CD4-positive, alpha-beta memory T cell (primary cell): ENCODE data around the gene POU5F1. TPM values are rescaled to one million over a fixed set of nuclear protein-coding genes. Genes with fewer than 3 reads are reported as not detected.
"Not testable (repeated sequence)": the region's sequence is repeated elsewhere in the genome, so short reads cannot be mapped to it uniquely, and the experiment has no call there.

ENCODE experiments used
- CTCF ChIA-PET: fragments of 350-600 bp; sonication (Branson Sonifier 250); formaldehyde crosslinking; loops from one replicate; lab custom pipeline; 2021; ENCODE audit warnings: inconsistent platforms; ENCODE audit not compliant: partially characterized antibody; lab: Charles Lee
- POLR2A ChIA-PET: fragments of 350-600 bp; sonication (Branson Sonifier 250); formaldehyde crosslinking; loops from one replicate; lab custom pipeline; 2021; ENCODE audit not compliant: partially characterized antibody; lab: Charles Lee
- DNase-seq, 5 donors: peaks; one replicate each; pipeline versions ENCODE4 v3.0.0 to v3.0.0-alpha.2; 2020 to 2022; ENCODE audit warnings: mixed read lengths in 1 of 5
- H3K27ac ChIP-seq: one replicate; pipeline ENCODE4 v1.7.0; 2013; ENCODE audit warnings: low read depth, low read length
- H3K27me3 ChIP-seq: 2 replicates; pipeline ENCODE4 v1.7.0; 2013; ENCODE audit warnings: mild to moderate bottlenecking, low read length, moderate library complexity; ENCODE audit not compliant: insufficient read depth
- H3K36me3 ChIP-seq: 2 replicates; pipeline ENCODE4 v1.7.0; 2013; ENCODE audit warnings: mild to moderate bottlenecking, low read length, moderate library complexity; ENCODE audit not compliant: insufficient read depth
- H3K4me1 ChIP-seq: 2 replicates; pipeline ENCODE4 v1.7.0; 2013; ENCODE audit warnings: mild to moderate bottlenecking, low read length, moderate library complexity; ENCODE audit not compliant: insufficient read depth
- H3K4me3 ChIP-seq, 2 donors: one replicate each; pipeline ENCODE4 v1.7.0; 2013; ENCODE audit warnings: low read length in 2 of 2, mild to moderate bottlenecking in 1 of 2
- H3K9me3 ChIP-seq, 2 donors: one replicate each; pipeline ENCODE4 v1.7.0; 2013; ENCODE audit warnings: low read length in 2 of 2, control low read depth in 1 of 2; ENCODE audit not compliant: control insufficient read depth in 1 of 2
- H3K27ac Mint-ChIP-seq, 7 donors: one replicate each; pipeline ENCODE4 v1.8.0; 2020 to 2021; ENCODE audit warnings: mixed read lengths in 7 of 7, mild to moderate bottlenecking in 6 of 7, inconsistent platforms in 3 of 7, moderate library complexity in 3 of 7
- H3K27me3 Mint-ChIP-seq, 2 donors: one replicate each; pipeline ENCODE4 v1.8.0; 2020 to 2021; ENCODE audit warnings: mixed read lengths in 2 of 2
- H3K36me3 Mint-ChIP-seq, 2 donors: one replicate each; pipeline ENCODE4 v1.8.0; 2020 to 2021; ENCODE audit warnings: mixed read lengths in 2 of 2, inconsistent platforms in 1 of 2, mild to moderate bottlenecking in 1 of 2
- H3K4me1 Mint-ChIP-seq, 4 donors: one replicate each; pipeline ENCODE4 v1.8.0; 2020 to 2021; ENCODE audit warnings: mixed read lengths in 4 of 4, mild to moderate bottlenecking in 1 of 4
- H3K4me3 Mint-ChIP-seq, 8 donors: one replicate each; pipeline ENCODE4 v1.8.0; 2020 to 2021; ENCODE audit warnings: mixed read lengths in 8 of 8, mild to moderate bottlenecking in 7 of 8, moderate library complexity in 6 of 8, inconsistent platforms in 3 of 8
- H3K9me3 Mint-ChIP-seq, 8 donors: one replicate each; pipeline ENCODE4 v1.8.0; 2020 to 2021; ENCODE audit warnings: mixed read lengths in 8 of 8, mild to moderate bottlenecking in 5 of 8, inconsistent platforms in 3 of 8, moderate library complexity in 1 of 8
- intact Hi-C: fragments of 100-400 bp; cut with micrococcal nuclease; formaldehyde crosslinking; loops from one replicate; pipeline ENCODE4 v1.15.1; 2023
- polyA plus RNA-seq, 2 donors: library from polyadenylated mRNA; unstranded; fragments of 300-500 nt; fragmentation: Illumina TruSeq; gene quantifications; one replicate each; pipeline ENCODE4 v1.2.3, GENCODE V29; 2021
- total RNA-seq, 2 experiments: library from RNA; stranded (reverse); gene quantifications; one replicate each; pipeline ENCODE4 v1.2.3, GENCODE V29; 2021

The POU5F1 gene
- total and polyA plus RNA-seq, 4 experiments from 2014 or later = not detected

GRCh38 chr6:31197559-31198305 is 27.2 kb upstream of the POU5F1 start:
- ChIA-PET CTCF (interaction anchor here (0.7 to 9.8 kb wide), 18 partner anchors 10 to 169 kb away, joined by 3 to 184 read pairs (median 4); no protein-coding TSS in a partner anchor), POLR2A (interaction anchor here (0.5 to 18.3 kb wide), 35 partner anchors 12 to 984 kb away, joined by 3 to 517 read pairs (median 6); partner anchors contain the start of genes CCHCR1, DDX39B, HLA-B and HLA-C)
- peaks cover 0 to 2% (median 0%) of the 10 kb centered on the region in 8 donors for H3K9me3 Mint-ChIP-seq
- peak; percentile 93 to 99 (median 96) for DNase-seq
- peak overlapping the region; percentile 62 to 99 for H3K4me3 ChIP-seq
- H3K4me1 ChIP-seq = peaks cover 47% of the 10 kb centered on the region
- peaks cover 22 to 37% of the 10 kb centered on the region in 2 donors for H3K36me3 Mint-ChIP-seq
- no peaks in the 10 kb centered on the region for H3K36me3 ChIP-seq
- intact Hi-C loops = loop anchor here (1.0 kb wide), 7 partner anchors 39 to 423 kb away; partner anchors contain the start of genes HLA-B, HLA-C, PRRC2A and TCF19
- H3K27me3 Mint-ChIP-seq = peaks cover 0 to 3% of the 10 kb centered on the region in 2 donors
- peaks cover 41 to 72% (median 53%) of the 10 kb centered on the region in 4 donors for H3K4me1 Mint-ChIP-seq
- H3K4me3 Mint-ChIP-seq = peak overlapping the region; percentile 87 to 96 (median 94)
- H3K27me3 ChIP-seq = no peaks in the 10 kb centered on the region
- H3K9me3 ChIP-seq = no peaks in the 10 kb centered on the region
- peak overlapping the region; percentile 96 for H3K27ac ChIP-seq
- H3K27ac Mint-ChIP-seq = peak overlapping the region; percentile 93 to 100 (median 99)

DNA sequence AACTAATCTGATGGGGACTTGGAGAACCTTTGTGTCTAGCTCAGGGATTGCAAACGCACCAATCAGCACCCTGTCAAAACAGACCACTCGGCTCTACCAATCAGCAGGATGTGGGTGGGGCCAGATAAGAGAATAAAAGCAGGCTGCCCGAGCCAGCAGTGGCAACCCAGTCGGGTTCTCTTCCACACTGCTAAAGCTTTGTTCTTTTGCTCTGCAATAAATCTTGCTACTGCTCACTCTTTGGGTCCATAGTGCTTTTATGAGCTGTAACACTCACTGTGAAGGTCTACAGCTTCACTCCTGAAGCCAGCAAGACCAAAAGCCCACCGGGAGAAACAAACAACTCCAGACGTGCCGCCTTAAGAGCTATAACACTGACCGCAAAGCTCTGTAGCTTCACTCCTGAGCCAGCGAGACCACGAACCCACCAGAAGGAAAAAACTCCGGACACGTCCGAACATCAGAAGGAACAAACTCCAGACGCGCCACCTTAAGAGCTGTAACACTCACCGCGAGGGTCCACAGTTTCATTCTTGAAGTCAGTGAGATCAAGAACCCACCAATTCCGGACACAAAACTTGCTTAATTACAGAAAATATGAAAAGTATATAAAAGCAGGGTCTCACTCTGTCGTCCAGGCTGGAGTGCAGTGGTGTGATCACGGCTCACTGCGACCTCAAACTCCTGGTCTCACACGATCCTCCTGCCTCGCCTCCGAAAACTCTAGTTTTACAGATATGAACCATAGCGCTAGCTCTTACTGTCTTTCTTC is 26.0 kb upstream of the POU5F1 start:
- DNase-seq, H3K36me3 ChIP-seq, H3K27me3 Mint-ChIP-seq, H3K9me3 ChIP-seq, H3K27me3 ChIP-seq, H3K9me3 Mint-ChIP-seq: not testable (repeated sequence)
- POLR2A ChIA-PET = interaction anchor here (0.7 to 18.3 kb wide), 30 partner anchors 13 to 610 kb away, joined by 3 to 517 read pairs (median 6); partner anchors contain the start of genes CCHCR1, HLA-B, HLA-C and LSM2
- intact Hi-C loops = loop anchor here (1.0 kb wide), 7 partner anchors 38 to 424 kb away; partner anchors contain the start of genes HLA-B, HLA-C, PRRC2A and TCF19
- CTCF ChIA-PET = interaction anchor here (0.6 to 9.8 kb wide), 28 partner anchors 10 to 245 kb away, joined by 3 to 184 read pairs (median 4); partner anchors contain the start of genes PSORS1C2 and TCF19
- peak overlapping the region; percentile 87 to 96 (median 94) for H3K4me3 Mint-ChIP-seq
- H3K4me1 ChIP-seq = peaks cover 34% of the 10 kb centered on the region
- H3K4me3 ChIP-seq = peak overlapping the region; percentile 23 to 99
- peak overlapping the region; percentile 93 to 100 (median 99) for H3K27ac Mint-ChIP-seq
- peaks cover 34 to 62% (median 45%) of the 10 kb centered on the region in 4 donors for H3K4me1 Mint-ChIP-seq
- peaks cover 22 to 37% of the 10 kb centered on the region in 2 donors for H3K36me3 Mint-ChIP-seq
- peak overlapping the region; percentile 96 for H3K27ac ChIP-seq

DNA sequence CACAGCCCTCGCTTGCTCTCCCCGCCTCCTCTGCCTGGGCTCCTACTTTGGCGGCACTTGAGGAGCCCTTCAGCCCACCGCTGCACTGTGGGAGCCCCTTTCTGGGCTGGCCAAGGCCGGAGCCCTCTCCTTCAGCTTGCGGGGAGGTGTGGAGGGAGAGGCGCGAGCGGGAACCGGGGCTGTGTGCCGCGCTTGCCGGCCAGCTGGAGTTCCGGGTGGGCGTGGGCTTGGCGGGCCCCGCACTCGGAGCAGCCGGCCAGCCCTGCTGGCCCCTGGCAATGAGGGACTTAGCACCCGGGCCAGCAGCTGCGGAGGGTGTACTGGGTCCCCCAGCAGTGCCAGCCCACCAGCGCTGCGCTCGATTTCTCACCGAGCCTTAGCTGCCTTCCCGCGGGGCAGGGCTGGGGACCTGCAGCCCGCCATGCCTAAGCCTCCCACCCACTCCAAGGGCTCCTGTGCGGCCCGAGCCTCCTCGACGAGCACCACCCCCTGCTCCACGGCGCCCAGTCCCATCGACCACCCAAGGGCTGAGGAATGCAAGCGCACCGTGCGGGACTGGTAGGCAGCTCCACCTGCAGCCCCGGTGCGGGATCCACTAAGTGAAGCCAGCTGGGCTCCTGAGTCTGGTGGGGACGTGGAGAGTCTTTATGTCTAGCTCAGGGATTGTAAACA is 25.0 kb upstream of the POU5F1 start:
- H3K36me3 ChIP-seq, H3K9me3 ChIP-seq, intact Hi-C loops, H3K9me3 Mint-ChIP-seq, H3K27me3 ChIP-seq, H3K4me3 ChIP-seq, DNase-seq, H3K27me3 Mint-ChIP-seq, H3K27ac ChIP-seq: not testable (repeated sequence)
- H3K4me1 ChIP-seq = peaks cover 27% of the 10 kb centered on the region
- H3K27ac Mint-ChIP-seq = peak overlapping the region in 4 of 7 donors; percentile 66 to 100 (median 98)
- H3K4me1 Mint-ChIP-seq = peaks cover 30 to 56% (median 38%) of the 10 kb centered on the region in 4 donors
- peaks cover 15 to 33% of the 10 kb centered on the region in 2 donors for H3K36me3 Mint-ChIP-seq
- H3K4me3 Mint-ChIP-seq = peak overlapping the region in 3 of 8 donors; percentile 43 to 96 (median 88)
- ChIA-PET CTCF (interaction anchor here (1.1 to 9.8 kb wide), 9 partner anchors 15 to 171 kb away, joined by 3 to 184 read pairs (median 5); partner anchors contain the start of gene PSORS1C2), POLR2A (interaction anchor here (0.7 to 18.3 kb wide), 9 partner anchors 8 to 181 kb away, joined by 3 to 517 read pairs (median 7); partner anchors contain the start of genes CCHCR1, HLA-B and TCF19)

GRCh38 chr6:31194061-31194834 is 23.8 kb upstream of the POU5F1 start:
- peaks cover 13 to 29% of the 10 kb centered on the region in 2 donors for H3K36me3 Mint-ChIP-seq
- Histone ChIP-seq H3K4me1 (peaks cover 15% of the 10 kb centered on the region), H3K9me3 (no peaks in the 10 kb centered on the region), H3K36me3 (no peaks in the 10 kb centered on the region), H3K27me3 (no peaks in the 10 kb centered on the region), H3K4me3 (no peak overlapping the region), H3K27ac (no peak overlapping the region)
- DNase-seq = no peak
- H3K27ac Mint-ChIP-seq = peak overlapping the region; percentile 23 to 82 (median 60)
- H3K4me1 Mint-ChIP-seq = peaks cover 21 to 44% (median 28%) of the 10 kb centered on the region in 4 donors
- H3K27me3 Mint-ChIP-seq = peaks cover 0 to 3% of the 10 kb centered on the region in 2 donors
- ChIA-PET CTCF (interaction anchor here (1.0 to 9.8 kb wide), 8 partner anchors 59 to 200 kb away, joined by 3 to 184 read pairs (median 4); no protein-coding TSS in a partner anchor), POLR2A (interaction anchor here (1.0 to 18.3 kb wide), 6 partner anchors 9 to 268 kb away, joined by 4 to 517 read pairs (median 4); partner anchors contain the start of gene HLA-B)
- peak overlapping the region in 5 of 8 donors; percentile 3 to 70 (median 61) for H3K4me3 Mint-ChIP-seq
- H3K9me3 Mint-ChIP-seq = peaks cover 0 to 2% (median 0%) of the 10 kb centered on the region in 8 donors
- intact Hi-C loops = no loop called here

DNA sequence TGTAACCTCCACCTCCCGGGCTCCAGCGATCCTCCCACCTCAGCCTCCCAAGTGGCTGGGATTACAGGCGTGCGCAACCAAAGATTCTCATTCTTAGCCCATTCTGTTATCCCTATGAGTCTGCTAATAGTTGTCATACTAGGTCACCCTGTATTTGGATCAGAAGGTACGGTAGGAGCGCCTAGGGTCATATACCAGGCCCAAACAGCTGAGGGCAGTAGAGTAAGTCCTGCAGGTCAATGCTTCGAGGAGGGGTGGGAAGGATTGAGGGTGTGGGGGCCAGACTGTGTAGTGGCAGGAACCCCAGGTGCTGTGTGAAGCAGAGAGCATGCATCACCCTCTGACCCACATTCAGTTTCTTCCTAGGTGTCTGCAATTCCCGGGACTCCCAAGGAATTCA is 22.7 kb upstream of the POU5F1 start:
- CTCF ChIA-PET = interaction anchor here (0.8 to 9.8 kb wide), 7 partner anchors 33 to 201 kb away, joined by 3 to 184 read pairs (median 5); partner anchors contain the start of gene PSORS1C2
- POLR2A ChIA-PET = interaction anchor here (0.7 to 18.3 kb wide), 3 partner anchors 56 to 165 kb away, joined by 3 to 517 read pairs (median 6); partner anchors contain the start of gene HLA-B
- no peak for DNase-seq
- Mint-ChIP-seq H3K36me3 (peaks cover 13 to 24% of the 10 kb centered on the region in 2 donors), H3K27me3 (peaks cover 0 to 3% of the 10 kb centered on the region in 2 donors), H3K9me3 (peaks cover 0 to 2% (median 0%) of the 10 kb centered on the region in 8 donors), H3K4me1 (peaks cover 20 to 34% (median 24%) of the 10 kb centered on the region in 4 donors), H3K27ac (peak overlapping the region in 3 of 7 donors; percentile 43 to 68 (median 52)), H3K4me3 (peak overlapping the region in 1 of 8 donors; percentile 36)
- H3K4me3 ChIP-seq = no peak overlapping the region
- H3K27ac ChIP-seq = no peak overlapping the region
- no peaks in the 10 kb centered on the region for H3K36me3 ChIP-seq
- intact Hi-C loops = loop anchor here (2.0 kb wide), 1 partner anchor 64 kb away; no protein-coding TSS in a partner anchor
- H3K9me3 ChIP-seq = no peaks in the 10 kb centered on the region
- peaks cover 9% of the 10 kb centered on the region for H3K4me1 ChIP-seq
- no peaks in the 10 kb centered on the region for H3K27me3 ChIP-seq
